Mesenchymal stem cell (in vitro differentiated cells and primary cell): Measurements from ENCODE around the gene SPAG4.

Source experiments
- DNase-seq: peaks from one replicate; pipeline ENCODE4 v3.0.0-alpha.2; 2013
- H2AFZ ChIP-seq: one replicate; pipeline ENCODE4 v1.6.1; 2013; ENCODE audit warnings: low read depth, mild to moderate bottlenecking, control low read depth, inconsistent platforms, low read length, moderate library complexity
- H2AK5ac ChIP-seq: 2 replicates; pipeline ENCODE4 v1.6.1; 2013; ENCODE audit warnings: low read length, moderate library complexity, mild to moderate bottlenecking, inconsistent platforms; ENCODE audit not compliant: severe bottlenecking
- H2BK120ac ChIP-seq: one replicate; pipeline ENCODE4 v1.6.1; 2013; ENCODE audit warnings: low read depth, mild to moderate bottlenecking, inconsistent platforms, low read length, moderate library complexity
- H2BK12ac ChIP-seq, 2 experiments: one replicate each; pipeline ENCODE4 v1.6.1; 2013; ENCODE audit warnings: inconsistent platforms in 2 of 2, low read length in 2 of 2, mild to moderate bottlenecking in 2 of 2, moderate library complexity in 2 of 2, control low read depth in 1 of 2
- H2BK15ac ChIP-seq: one replicate; pipeline ENCODE4 v1.6.1; 2013; ENCODE audit warnings: mild to moderate bottlenecking, low read depth, inconsistent platforms; ENCODE audit not compliant: poor library complexity, severe bottlenecking
- H2BK5ac ChIP-seq: 2 replicates; pipeline ENCODE4 v1.6.1; 2013; ENCODE audit warnings: low read depth, mild to moderate bottlenecking, low read length, control low read depth, inconsistent platforms; ENCODE audit not compliant: poor library complexity, severe bottlenecking
- H3K14ac ChIP-seq, 2 experiments: one replicate each; pipeline ENCODE4 v1.6.1; 2013; ENCODE audit warnings: inconsistent platforms in 2 of 2, low read length in 2 of 2, control low read depth in 1 of 2, mild to moderate bottlenecking in 1 of 2, moderate library complexity in 1 of 2
- H3K18ac ChIP-seq, 2 experiments: one replicate each; pipeline ENCODE4 v1.6.1; 2013; ENCODE audit warnings: inconsistent platforms in 2 of 2, low read length in 2 of 2, control low read depth in 1 of 2, low read depth in 1 of 2, mild to moderate bottlenecking in 1 of 2
- H3K23ac ChIP-seq, 2 experiments: one replicate each; pipeline ENCODE4 v1.6.1; 2013; ENCODE audit warnings: inconsistent platforms in 2 of 2, low read length in 2 of 2, mild to moderate bottlenecking in 2 of 2, moderate library complexity in 2 of 2, control low read depth in 1 of 2
- H3K27ac ChIP-seq: 2 replicates; pipeline ENCODE4 v1.5.1; 2013; ENCODE audit warnings: mild to moderate bottlenecking, moderate library complexity, low read length, control low read depth, inconsistent platforms; ENCODE audit not compliant: poor library complexity, severe bottlenecking
- H3K27me3 ChIP-seq, 2 experiments: 2 replicates each; pipeline versions ENCODE4 v1.6.1 to v1.7.0; 2013; ENCODE audit warnings: low read length in 2 of 2, mild to moderate bottlenecking in 2 of 2, moderate library complexity in 2 of 2, control low read depth in 1 of 2, inconsistent platforms in 1 of 2; ENCODE audit not compliant: control insufficient read depth in 1 of 2, insufficient read depth in 1 of 2
- H3K36me3 ChIP-seq, 2 experiments: 2 replicates each; pipeline versions ENCODE4 v1.6.1 to v1.7.0; 2013; ENCODE audit warnings: low read length in 2 of 2, control low read depth in 1 of 2, inconsistent platforms in 1 of 2, low read depth in 1 of 2, mild to moderate bottlenecking in 1 of 2; ENCODE audit not compliant: insufficient read depth in 2 of 2, control insufficient read depth in 1 of 2
- H3K4ac ChIP-seq, 2 experiments: one replicate each; pipeline ENCODE4 v1.6.1; 2013; ENCODE audit warnings: inconsistent platforms in 2 of 2, low read length in 2 of 2, mild to moderate bottlenecking in 2 of 2, moderate library complexity in 2 of 2, control low read depth in 1 of 2, low read depth in 1 of 2
- H3K4me1 ChIP-seq: 2 replicates; pipeline ENCODE4 v1.6.1; 2013; ENCODE audit warnings: low read depth, low read length, control low read depth; ENCODE audit not compliant: control insufficient read depth, insufficient read depth
- H3K4me2 ChIP-seq: 2 replicates; pipeline ENCODE4 v1.6.1; 2013; ENCODE audit warnings: low read length, mild to moderate bottlenecking, inconsistent platforms; ENCODE audit not compliant: poor library complexity, severe bottlenecking
- H3K4me3 ChIP-seq, 2 experiments: 2 replicates each; pipeline versions ENCODE4 v1.5.1 to v1.7.0; 2013; ENCODE audit warnings: low read length in 2 of 2, mild to moderate bottlenecking in 2 of 2, control low read depth in 1 of 2, low read depth in 1 of 2; ENCODE audit not compliant: insufficient read depth in 1 of 2
- H3K79me1 ChIP-seq: replicated peaks from 2 replicates; pipeline ENCODE4 v1.6.1; 2013; ENCODE audit warnings: mild to moderate bottlenecking, control low read depth, low read length, inconsistent platforms; ENCODE audit not compliant: poor library complexity, severe bottlenecking
- H3K9ac ChIP-seq: 2 replicates; pipeline ENCODE4 v1.7.0; 2013; ENCODE audit warnings: mild to moderate bottlenecking, low read length, moderate library complexity
- H3K9me3 ChIP-seq: 2 replicates; pipeline ENCODE4 v1.7.0; 2013; ENCODE audit warnings: mild to moderate bottlenecking, low read length; ENCODE audit not compliant: control insufficient read depth
- H4K8ac ChIP-seq: one replicate; pipeline ENCODE4 v1.6.1; 2013; ENCODE audit warnings: inconsistent platforms, mild to moderate bottlenecking, low read length, moderate library complexity
- H4K91ac ChIP-seq: one replicate; pipeline ENCODE4 v1.6.1; 2013; ENCODE audit warnings: mild to moderate bottlenecking, low read length, inconsistent platforms
- WGBS: methylation state at CpG from one replicate; pipeline ENCODE4 v1.1.7; 2013; ENCODE audit warnings: mixed read lengths; 5-methylcytosine and 5-hydroxymethylcytosine counted together

SPAG4 gene

DNA sequence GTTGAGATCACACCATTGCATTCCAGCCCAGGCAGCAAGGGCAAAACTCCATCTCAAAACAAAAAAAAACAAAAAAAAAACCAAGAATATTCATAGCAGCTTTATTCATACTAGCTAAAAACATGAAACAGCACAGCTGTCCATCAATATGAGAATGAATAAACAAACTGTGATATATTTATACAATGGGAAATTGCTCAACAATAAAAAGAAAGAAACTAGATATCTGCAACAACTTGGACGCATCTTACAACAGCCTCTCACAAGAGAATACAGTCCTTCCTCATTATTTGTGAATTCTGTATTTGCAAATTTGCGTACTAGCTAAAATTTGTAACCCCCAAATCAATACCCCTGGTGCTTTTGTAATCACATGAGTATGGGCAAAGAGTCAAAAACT lies 28.2 kb upstream of the SPAG4 start:
- Histone ChIP-seq H3K27me3 (no peaks in the 10 kb centered on the region), H3K4me2 (no peak overlapping the region), H3K36me3 (no peaks in the 10 kb centered on the region), H2BK12ac (no peak overlapping the region), H3K4me1 (peaks cover 2% of the 10 kb centered on the region), H2AK5ac (no peak overlapping the region), H4K91ac (no peak overlapping the region), H3K4ac (no peak overlapping the region), H3K23ac (no peak overlapping the region), H3K9ac (no peak overlapping the region), H2BK5ac (no peak overlapping the region), H2BK15ac (no peak overlapping the region), H3K18ac (no peak overlapping the region), H2BK120ac (no peak overlapping the region), H4K8ac (no peak overlapping the region), H2AFZ (no peak overlapping the region), H3K9me3 (no peaks in the 10 kb centered on the region), H3K14ac (no peak overlapping the region), H3K79me1 (no peaks in the 10 kb centered on the region), H3K4me3 (no peak overlapping the region), H3K27ac (no peak overlapping the region)
- 100% methylated on average over 2 of the region's 2 CpGs for WGBS
- DNase-seq: no peak

DNA sequence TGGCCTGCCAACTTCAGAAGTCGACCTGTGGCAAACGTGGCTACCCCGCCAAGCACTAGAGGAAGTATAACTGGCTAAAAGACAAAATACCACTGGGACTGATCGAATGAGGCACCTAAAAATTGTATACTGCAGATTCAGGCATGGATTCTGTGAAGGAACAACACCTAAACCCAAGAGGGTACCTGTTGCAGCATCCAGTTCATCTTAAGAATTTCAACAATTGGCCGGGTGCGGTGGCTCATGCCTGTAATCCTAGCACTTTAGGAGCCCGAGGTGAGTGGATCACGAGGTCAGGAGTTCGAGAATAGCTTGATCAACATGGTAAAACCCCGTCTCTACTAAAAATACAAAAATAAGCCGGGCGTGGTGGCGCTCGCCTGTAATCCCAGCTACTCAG lies 27.2 kb upstream of the SPAG4 start:
- Histone ChIP-seq H2AFZ (no peak overlapping the region), H2AK5ac (no peak overlapping the region), H3K9me3 (no peaks in the 10 kb centered on the region), H3K18ac (no peak overlapping the region), H2BK120ac (no peak overlapping the region), H3K4me2 (no peak overlapping the region), H3K36me3 (no peaks in the 10 kb centered on the region), H3K9ac (no peak overlapping the region), H3K14ac (no peak overlapping the region), H3K4me1 (peaks cover 2% of the 10 kb centered on the region), H2BK12ac (no peak overlapping the region), H2BK15ac (no peak overlapping the region), H3K4me3 (no peak overlapping the region), H3K23ac (no peak overlapping the region), H3K79me1 (no peaks in the 10 kb centered on the region), H3K27ac (no peak overlapping the region), H2BK5ac (no peak overlapping the region), H3K27me3 (no peaks in the 10 kb centered on the region), H3K4ac (no peak overlapping the region), H4K8ac (no peak overlapping the region), H4K91ac (no peak overlapping the region)
- DNase-seq: no peak
- 94% methylated on average over 13 of the region's 14 CpGs for WGBS

DNA sequence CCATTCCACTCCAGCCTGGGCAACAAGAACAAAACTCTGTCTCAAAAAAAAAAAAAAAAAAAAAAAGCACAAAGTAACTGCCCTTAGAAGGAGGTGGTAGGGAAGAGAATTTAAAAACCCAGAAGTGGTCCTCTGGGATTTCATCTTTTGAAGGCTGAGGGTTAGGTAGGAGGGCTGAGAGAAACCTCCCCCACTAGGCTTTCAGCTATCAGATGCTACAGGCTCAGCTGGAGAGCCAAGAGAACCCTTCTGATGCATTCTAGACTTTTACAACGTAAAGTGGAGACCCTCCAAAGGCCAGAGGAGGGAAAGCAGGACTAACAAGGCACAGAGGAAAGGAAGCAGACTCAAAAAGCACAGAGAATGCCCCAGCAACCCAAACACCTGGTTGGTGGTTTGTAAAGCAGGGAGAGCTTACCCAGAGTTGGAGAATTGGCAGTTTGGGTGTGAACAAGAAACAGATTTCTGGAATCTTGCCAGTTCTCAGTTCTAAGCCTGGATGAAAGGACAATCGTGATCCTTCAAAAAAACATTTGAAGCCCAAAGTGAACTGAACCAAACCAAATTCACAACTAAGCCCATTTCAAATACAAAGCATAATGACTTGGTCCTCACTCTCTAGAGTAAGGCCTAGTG lies 23.2 kb upstream of the SPAG4 start:
- Histone ChIP-seq H3K9me3 (no peaks in the 10 kb centered on the region), H2AK5ac (no peak overlapping the region), H2BK12ac (no peak overlapping the region), H3K36me3 (no peaks in the 10 kb centered on the region), H4K8ac (no peak overlapping the region), H3K18ac (no peak overlapping the region), H2BK120ac (no peak overlapping the region), H3K23ac (no peak overlapping the region), H4K91ac (no peak overlapping the region), H2BK15ac (no peak overlapping the region), H3K4me1 (no peaks in the 10 kb centered on the region), H2BK5ac (no peak overlapping the region), H3K27me3 (peaks cover 13 to 17% of the 10 kb centered on the region in 2 experiments), H3K27ac (no peak overlapping the region), H3K14ac (no peak overlapping the region), H3K4ac (no peak overlapping the region), H3K4me3 (no peak overlapping the region), H3K79me1 (no peaks in the 10 kb centered on the region), H3K9ac (no peak overlapping the region), H2AFZ (no peak overlapping the region), H3K4me2 (no peak overlapping the region)
- 0% methylated on average over 1 of the region's 2 CpGs for WGBS
- no peak for DNase-seq

DNA sequence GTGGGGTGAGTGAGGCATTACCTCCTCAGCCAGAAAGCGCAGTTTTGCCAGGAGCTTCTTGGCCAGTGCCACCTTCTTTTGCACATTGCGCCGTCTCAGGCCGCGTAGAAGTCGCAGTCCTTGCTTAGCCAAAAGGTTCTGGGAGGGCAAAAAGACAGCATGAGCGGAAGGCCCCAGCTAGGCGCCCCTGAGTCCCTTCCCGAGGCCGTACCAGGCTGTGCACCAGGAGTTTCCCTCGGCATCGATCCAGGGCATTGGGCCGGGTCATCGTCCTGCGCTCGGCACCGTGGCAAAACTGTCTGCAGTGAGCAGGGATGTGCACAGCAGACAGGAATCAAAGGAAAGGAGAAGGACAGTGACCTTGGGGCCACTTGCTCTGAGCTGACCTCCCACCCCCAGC lies 20.2 kb upstream of the SPAG4 start:
- Histone ChIP-seq H3K4me2 (no peak overlapping the region), H3K23ac (no peak overlapping the region), H2BK15ac (no peak overlapping the region), H2AK5ac (no peak overlapping the region), H3K4me3 (no peak overlapping the region), H2BK120ac (no peak overlapping the region), H2AFZ (no peak overlapping the region), H2BK5ac (no peak overlapping the region), H3K14ac (no peak overlapping the region), H3K9ac (no peak overlapping the region), H4K8ac (no peak overlapping the region), H3K4me1 (no peaks in the 10 kb centered on the region), H3K36me3 (no peaks in the 10 kb centered on the region), H4K91ac (no peak overlapping the region), H3K9me3 (no peaks in the 10 kb centered on the region), H2BK12ac (no peak overlapping the region), H3K27ac (no peak overlapping the region), H3K27me3 (peaks cover 40 to 45% of the 10 kb centered on the region in 2 experiments), H3K4ac (no peak overlapping the region), H3K79me1 (no peaks in the 10 kb centered on the region), H3K18ac (no peak overlapping the region)
- WGBS: 92% methylated on average over 17 of the region's 17 CpGs
- no peak for DNase-seq
